IPS-18a (cell line): ENCODE results near the gene OSBPL1A.
A peak's percentile ranks its signal among the peaks of the same experiment; 100 is the strongest.
"Not testable (repeated sequence)": the region's sequence is repeated elsewhere in the genome, so short reads cannot be mapped to it uniquely, and the experiment has no call there.

Source experiments
- H3K27ac ChIP-seq: one replicate; pipeline ENCODE4 v1.5.1; 2013; ENCODE audit warnings: low read length
- H3K27me3 ChIP-seq: one replicate; pipeline ENCODE4 v1.6.1; 2013; ENCODE audit warnings: mild to moderate bottlenecking, low read length; ENCODE audit not compliant: control insufficient read depth, insufficient read depth
- H3K36me3 ChIP-seq: one replicate; pipeline ENCODE4 v1.6.1; 2013; ENCODE audit warnings: low read depth, low read length; ENCODE audit not compliant: control insufficient read depth
- H3K4me1 ChIP-seq: one replicate; pipeline ENCODE4 v1.6.1; 2013; ENCODE audit warnings: low read depth, low read length; ENCODE audit not compliant: control insufficient read depth
- H3K4me3 ChIP-seq: one replicate; pipeline ENCODE4 v1.5.1; 2013; ENCODE audit warnings: low read length
- H3K9ac ChIP-seq: one replicate; pipeline ENCODE4 v1.6.1; 2013; ENCODE audit warnings: mild to moderate bottlenecking, low read length, moderate library complexity
- H3K9me3 ChIP-seq: one replicate; pipeline ENCODE4 v1.6.1; 2013; ENCODE audit warnings: low read depth, low read length; ENCODE audit not compliant: control insufficient read depth

OSBPL1A gene

GRCh38 chr18:24396082-24396633, 1.5 kb downstream of the OSBPL1A start:
- no peak overlapping the region for H3K27ac ChIP-seq
- no peaks in the 10 kb centered on the region for H3K36me3 ChIP-seq
- peak overlapping the region; percentile 86 for H3K4me3 ChIP-seq
- H3K27me3 ChIP-seq: no peaks in the 10 kb centered on the region
- H3K4me1 ChIP-seq: peaks cover 37% of the 10 kb centered on the region
- H3K9ac ChIP-seq: peak overlapping the region; percentile 90
- no peaks in the 10 kb centered on the region for H3K9me3 ChIP-seq

GRCh38 chr18:24395049-24395795, 2.4 kb downstream of the OSBPL1A start:
- no peak overlapping the region for H3K27ac ChIP-seq
- no peaks in the 10 kb centered on the region for H3K9me3 ChIP-seq
- H3K9ac ChIP-seq: no peak overlapping the region
- peak overlapping the region; percentile 11 for H3K4me3 ChIP-seq
- H3K27me3 ChIP-seq: no peaks in the 10 kb centered on the region
- H3K36me3 ChIP-seq: no peaks in the 10 kb centered on the region
- peaks cover 29% of the 10 kb centered on the region for H3K4me1 ChIP-seq

- H3K27me3 ChIP-seq: no peaks in the 10 kb centered on the region
- H3K9me3 ChIP-seq: no peaks in the 10 kb centered on the region
- H3K4me1 ChIP-seq: no peaks in the 10 kb centered on the region
- H3K27ac ChIP-seq: no peak overlapping the region
- no peak overlapping the region for H3K9ac ChIP-seq
- H3K36me3 ChIP-seq: no peaks in the 10 kb centered on the region
- H3K4me3 ChIP-seq: no peak overlapping the region
These were observed 8.7 kb downstream of the OSBPL1A start for GRCh38 chr18:24388957-24389356.

GRCh38 chr18:24386681-24387080, 10.9 kb downstream of the OSBPL1A start:
- H3K9me3 ChIP-seq: no peaks in the 10 kb centered on the region
- no peaks in the 10 kb centered on the region for H3K27me3 ChIP-seq
- no peak overlapping the region for H3K27ac ChIP-seq
- H3K9ac ChIP-seq: no peak overlapping the region
- no peaks in the 10 kb centered on the region for H3K36me3 ChIP-seq
- H3K4me3 ChIP-seq: no peak overlapping the region
- H3K4me1 ChIP-seq: no peaks in the 10 kb centered on the region

- Histone ChIP-seq H3K36me3 (peaks cover 6% of the 10 kb centered on the region), H3K9me3 (no peaks in the 10 kb centered on the region), H3K9ac (no peak overlapping the region), H3K27ac (no peak overlapping the region), H3K4me1 (peaks cover 40% of the 10 kb centered on the region), H3K4me3 (no peak overlapping the region), H3K27me3 (no peaks in the 10 kb centered on the region)
These were observed 16.5 kb downstream of the OSBPL1A start for GRCh38 chr18:24381126-24381525.

- Histone ChIP-seq H3K27ac (peak overlapping the region; percentile 83), H3K27me3 (no peaks in the 10 kb centered on the region), H3K36me3 (peaks cover 12% of the 10 kb centered on the region), H3K4me3 (peak overlapping the region; percentile 17), H3K4me1 (peaks cover 40% of the 10 kb centered on the region), H3K9me3 (no peaks in the 10 kb centered on the region), H3K9ac (peak overlapping the region; percentile 23)
These were observed 17.4 kb downstream of the OSBPL1A start for GRCh38 chr18:24380163-24380747.

GRCh38 chr18:24378598-24378997, 19.0 kb downstream of the OSBPL1A start:
- H3K27me3 ChIP-seq: no peaks in the 10 kb centered on the region
- H3K36me3 ChIP-seq: peaks cover 20% of the 10 kb centered on the region
- H3K9me3 ChIP-seq: no peaks in the 10 kb centered on the region
- H3K9ac ChIP-seq: peak overlapping the region; percentile 27
- peak overlapping the region; percentile 24 for H3K27ac ChIP-seq
- peak overlapping the region; percentile 37 for H3K4me3 ChIP-seq
- peaks cover 43% of the 10 kb centered on the region for H3K4me1 ChIP-seq

GRCh38 chr18:24376531-24376930, 21.1 kb downstream of the OSBPL1A start:
- H3K9me3 ChIP-seq, H3K9ac ChIP-seq, H3K4me3 ChIP-seq, H3K27ac ChIP-seq, H3K27me3 ChIP-seq: not testable (repeated sequence)
- H3K36me3 ChIP-seq: peaks cover 27% of the 10 kb centered on the region
- H3K4me1 ChIP-seq: peaks cover 47% of the 10 kb centered on the region

GRCh38 chr18:24373328-24373727, 24.3 kb downstream of the OSBPL1A start:
- H3K4me1 ChIP-seq: peaks cover 18% of the 10 kb centered on the region
- H3K4me3 ChIP-seq: no peak overlapping the region
- H3K27ac ChIP-seq: no peak overlapping the region
- no peaks in the 10 kb centered on the region for H3K9me3 ChIP-seq
- no peaks in the 10 kb centered on the region for H3K27me3 ChIP-seq
- no peak overlapping the region for H3K9ac ChIP-seq
- peaks cover 46% of the 10 kb centered on the region for H3K36me3 ChIP-seq

GRCh38 chr18:24372279-24372872, 25.2 kb downstream of the OSBPL1A start:
- Histone ChIP-seq H3K9ac (no peak overlapping the region), H3K4me3 (no peak overlapping the region), H3K4me1 (peaks cover 8% of the 10 kb centered on the region), H3K27me3 (no peaks in the 10 kb centered on the region), H3K9me3 (no peaks in the 10 kb centered on the region), H3K27ac (no peak overlapping the region), H3K36me3 (peaks cover 52% of the 10 kb centered on the region)

- H3K27me3 ChIP-seq: no peaks in the 10 kb centered on the region
- no peaks in the 10 kb centered on the region for H3K9me3 ChIP-seq
- peaks cover 7% of the 10 kb centered on the region for H3K4me1 ChIP-seq
- H3K36me3 ChIP-seq: peaks cover 57% of the 10 kb centered on the region
- H3K9ac ChIP-seq: no peak overlapping the region
- no peak overlapping the region for H3K27ac ChIP-seq
- no peak overlapping the region for H3K4me3 ChIP-seq
These were observed 27.5 kb downstream of the OSBPL1A start for GRCh38 chr18:24370120-24370519.
